ENCODE measurements around the gene TRHDE.

TRHDE gene, protein sequence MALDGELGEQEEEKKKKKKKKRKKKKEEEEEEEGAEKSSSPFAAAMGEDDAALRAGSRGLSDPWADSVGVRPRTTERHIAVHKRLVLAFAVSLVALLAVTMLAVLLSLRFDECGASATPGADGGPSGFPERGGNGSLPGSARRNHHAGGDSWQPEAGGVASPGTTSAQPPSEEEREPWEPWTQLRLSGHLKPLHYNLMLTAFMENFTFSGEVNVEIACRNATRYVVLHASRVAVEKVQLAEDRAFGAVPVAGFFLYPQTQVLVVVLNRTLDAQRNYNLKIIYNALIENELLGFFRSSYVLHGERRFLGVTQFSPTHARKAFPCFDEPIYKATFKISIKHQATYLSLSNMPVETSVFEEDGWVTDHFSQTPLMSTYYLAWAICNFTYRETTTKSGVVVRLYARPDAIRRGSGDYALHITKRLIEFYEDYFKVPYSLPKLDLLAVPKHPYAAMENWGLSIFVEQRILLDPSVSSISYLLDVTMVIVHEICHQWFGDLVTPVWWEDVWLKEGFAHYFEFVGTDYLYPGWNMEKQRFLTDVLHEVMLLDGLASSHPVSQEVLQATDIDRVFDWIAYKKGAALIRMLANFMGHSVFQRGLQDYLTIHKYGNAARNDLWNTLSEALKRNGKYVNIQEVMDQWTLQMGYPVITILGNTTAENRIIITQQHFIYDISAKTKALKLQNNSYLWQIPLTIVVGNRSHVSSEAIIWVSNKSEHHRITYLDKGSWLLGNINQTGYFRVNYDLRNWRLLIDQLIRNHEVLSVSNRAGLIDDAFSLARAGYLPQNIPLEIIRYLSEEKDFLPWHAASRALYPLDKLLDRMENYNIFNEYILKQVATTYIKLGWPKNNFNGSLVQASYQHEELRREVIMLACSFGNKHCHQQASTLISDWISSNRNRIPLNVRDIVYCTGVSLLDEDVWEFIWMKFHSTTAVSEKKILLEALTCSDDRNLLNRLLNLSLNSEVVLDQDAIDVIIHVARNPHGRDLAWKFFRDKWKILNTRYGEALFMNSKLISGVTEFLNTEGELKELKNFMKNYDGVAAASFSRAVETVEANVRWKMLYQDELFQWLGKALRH

DNA sequence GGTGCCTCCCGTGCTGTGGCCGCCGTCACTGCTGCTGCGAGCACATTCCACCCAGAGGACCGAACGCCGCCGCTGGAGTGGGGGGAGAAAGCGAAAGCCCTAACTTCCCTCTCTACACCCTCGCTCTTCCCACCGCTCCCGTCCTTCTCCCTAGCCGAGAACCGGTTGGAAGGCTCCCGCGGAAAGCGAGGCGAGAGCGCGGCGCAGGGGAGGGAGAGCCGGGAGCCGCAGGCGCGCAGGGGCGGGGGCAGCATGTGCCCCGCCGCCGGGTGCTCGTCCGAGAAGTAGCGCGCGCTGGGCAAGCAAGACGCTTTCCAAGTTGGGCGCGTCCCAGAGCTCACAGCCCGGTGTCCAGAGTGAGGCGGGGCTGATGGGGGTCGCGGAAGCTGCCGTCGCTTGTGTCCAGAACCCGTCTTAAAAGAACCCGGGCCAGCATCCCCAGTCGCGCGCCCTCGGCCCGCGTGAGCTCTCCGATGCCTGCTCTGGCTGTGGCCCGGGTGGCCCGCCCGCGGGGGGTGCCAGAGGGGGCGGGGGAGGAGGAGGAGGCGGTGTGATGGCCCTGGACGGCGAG, at the start of gene TRHDE:
TSS of gene TRHDE (plus strand) at position 280 of the 571 bp plus-strand sequence. CDS start at position 554, 274 bp downstream.
- no peak for DNase-seq

DNA sequence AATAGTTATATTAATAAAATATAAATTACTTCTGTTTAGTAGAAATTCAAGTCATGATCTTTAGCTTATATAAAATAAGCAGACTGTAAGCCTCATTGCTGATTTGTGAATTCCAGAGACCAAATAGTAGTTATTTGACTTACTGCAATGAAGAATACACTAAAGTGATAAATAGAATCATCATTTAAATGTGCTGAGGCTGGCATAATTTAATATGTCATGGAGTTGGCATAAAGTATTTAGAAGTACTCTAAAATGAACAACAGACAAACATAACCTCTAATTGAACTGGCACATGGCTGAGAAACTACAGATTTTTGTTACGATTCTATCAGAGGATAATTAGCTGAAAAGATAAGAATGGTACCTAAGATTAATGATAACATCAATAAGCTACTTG, 45.7 kb upstream of the TRHDE start:
- DNase-seq = no peak

DNA sequence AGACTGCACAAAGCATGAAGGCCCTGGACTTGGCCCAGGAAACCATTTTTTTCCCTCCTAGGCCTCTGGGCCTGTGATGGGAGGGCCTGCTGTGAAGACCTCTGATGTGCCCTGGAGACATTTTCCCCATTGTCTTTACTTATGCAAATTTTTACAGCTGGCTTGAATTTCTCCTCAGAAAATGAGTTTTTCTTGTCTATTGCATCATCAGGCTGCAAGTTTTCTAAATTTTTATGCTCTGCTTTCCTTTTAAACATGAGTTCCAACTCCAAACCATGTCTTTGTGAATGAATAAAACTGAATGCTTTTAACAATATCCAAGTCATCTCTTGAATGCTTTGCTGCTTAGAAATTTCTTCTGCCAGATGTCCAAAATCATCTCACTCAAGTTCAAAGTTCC, 43.7 kb upstream of the TRHDE start:
- no peak for DNase-seq

DNA sequence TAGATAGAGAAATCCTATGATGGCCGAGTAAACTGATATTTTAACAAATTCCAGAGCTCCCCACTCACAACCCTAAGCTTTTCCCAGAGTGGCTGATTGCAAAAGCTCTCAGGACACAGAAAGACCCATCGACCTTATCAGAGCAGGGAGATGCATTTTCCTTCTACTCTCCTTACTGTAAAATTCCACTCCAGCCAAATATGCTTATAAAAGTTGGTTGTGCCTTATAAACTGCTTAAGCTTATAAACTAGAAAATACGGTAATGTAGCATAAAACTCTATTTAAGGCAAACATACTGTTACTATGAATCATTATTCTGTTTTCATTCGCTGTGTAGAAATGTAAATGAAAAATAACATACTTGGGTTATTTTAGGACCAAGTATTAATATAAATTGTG, 41.6 kb upstream of the TRHDE start:
- DNase-seq = no peak

DNA sequence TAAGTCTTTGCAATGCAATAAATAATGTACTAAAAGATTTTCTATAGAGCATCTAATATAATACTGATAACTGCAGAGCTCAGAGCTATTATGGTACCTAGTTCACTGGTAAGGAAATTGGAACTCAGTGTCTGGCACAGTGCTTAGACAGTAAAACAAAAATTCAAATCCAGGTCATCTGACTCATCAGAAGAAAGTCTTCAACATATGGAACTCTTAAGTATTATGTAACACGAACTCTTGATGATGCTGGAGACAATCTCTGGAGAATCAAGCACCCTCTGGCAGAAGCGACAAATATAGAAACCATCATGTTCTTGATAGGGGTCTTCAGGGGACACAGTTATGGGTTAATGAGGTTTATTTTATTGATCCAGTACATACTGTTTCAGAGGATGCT, 37.3 kb upstream of the TRHDE start:
- DNase-seq = no peak

DNA sequence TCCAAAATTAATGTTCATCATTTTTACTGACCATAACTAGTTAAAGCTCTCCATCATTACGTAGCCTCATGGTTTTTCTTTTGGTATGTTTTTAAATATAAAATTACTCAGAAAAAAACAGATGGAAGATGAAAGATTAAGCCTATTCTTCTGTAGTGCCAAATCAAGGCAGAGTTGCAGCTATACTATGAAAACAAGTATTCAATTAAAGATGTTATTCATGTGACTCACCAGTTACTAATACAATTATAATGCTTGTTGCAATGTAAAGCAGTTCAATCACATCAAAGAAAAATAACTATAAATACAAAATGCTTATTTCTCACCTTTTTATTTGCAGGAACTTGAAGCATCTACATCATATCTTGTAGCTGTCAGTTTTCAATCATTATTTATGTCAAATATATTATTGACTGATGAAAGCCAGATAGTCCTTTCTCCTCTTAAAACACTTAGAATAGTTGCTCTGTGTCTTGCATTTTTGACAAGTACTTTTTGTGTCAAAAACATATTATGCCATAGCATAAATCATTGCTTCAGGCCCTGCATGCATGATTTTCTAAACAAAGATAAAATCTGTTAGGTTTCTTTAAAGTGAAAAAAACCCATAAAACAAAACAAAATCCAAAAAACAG, 36.0 kb upstream of the TRHDE start:
- DNase-seq = no peak

DNA sequence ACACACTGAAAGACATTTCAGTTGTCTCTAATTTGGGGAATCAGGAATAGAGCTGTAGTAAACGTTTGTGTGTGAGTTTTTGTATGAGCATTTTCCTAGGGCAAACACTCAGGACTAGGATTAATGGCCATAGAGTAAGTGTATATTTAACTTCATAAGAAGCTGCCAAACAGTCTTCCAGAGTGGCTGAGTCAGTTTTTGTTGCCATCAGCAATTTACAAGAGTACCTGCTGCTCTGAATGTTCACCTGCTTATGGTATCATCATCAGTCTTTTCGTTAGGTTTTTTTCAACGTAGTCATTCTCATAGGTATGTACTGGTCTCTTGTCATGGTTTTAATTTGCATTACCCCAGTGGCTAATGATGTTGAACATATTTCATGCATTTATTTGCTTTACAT, 30.6 kb upstream of the TRHDE start:
- no peak for DNase-seq

DNA sequence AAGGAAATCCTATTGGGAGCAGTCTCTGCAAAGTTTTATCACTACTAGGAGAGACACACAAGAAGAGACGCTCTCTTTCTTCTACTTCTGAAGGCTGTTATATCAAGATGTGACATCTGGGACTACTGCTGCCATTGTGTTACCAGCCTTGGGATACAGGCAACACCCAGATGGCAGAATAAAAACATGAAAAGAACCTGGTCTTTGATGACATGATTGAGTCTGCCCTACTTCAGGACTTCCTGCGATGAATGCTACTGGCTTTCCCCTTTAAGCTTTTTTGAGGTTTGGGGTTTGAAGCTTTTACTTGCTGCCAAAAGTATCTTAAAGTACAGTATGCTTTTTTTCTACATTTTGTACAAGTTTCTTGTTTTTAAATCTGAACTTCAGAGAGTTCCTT, 29.2 kb upstream of the TRHDE start:
- no peak for DNase-seq

DNA sequence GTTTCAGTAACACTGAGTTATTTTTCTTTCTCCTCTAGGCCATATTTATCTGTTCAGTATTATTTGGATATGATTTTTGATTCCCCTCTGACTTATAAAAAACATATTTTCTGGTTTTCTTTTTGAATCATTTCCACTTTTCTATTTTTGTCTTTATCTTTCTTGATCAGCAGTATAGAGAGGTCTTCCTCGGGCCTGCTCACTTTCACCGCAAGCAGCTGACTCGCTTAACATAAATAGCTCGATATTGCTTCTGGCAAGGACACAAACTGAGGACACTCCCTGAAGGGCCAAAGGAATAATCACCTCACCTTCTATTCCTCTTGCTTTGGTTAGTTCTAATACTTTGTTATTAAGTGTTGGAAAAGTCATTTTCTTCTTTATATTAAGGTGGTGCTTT, 25.8 kb upstream of the TRHDE start:
- DNase-seq = no peak

DNA sequence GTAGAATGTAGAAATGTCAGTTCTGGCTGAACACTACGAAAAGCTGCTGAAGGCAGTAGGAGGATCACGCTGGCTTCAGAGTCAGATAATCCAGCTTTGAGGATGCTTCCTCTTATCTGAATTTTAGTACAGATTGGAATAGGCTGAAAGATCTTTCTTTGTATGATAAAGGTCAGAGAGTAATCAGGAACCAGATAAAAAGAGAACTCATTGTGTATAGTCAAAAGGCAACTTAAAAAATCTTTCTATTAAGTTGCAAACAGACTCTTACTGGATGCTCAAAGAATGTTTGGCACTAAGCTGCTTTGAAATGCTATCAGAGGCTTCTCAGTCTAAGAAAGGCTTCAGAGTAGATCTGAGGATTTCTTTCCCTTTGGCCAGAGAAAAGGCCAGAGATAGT, 21.8 kb upstream of the TRHDE start:
- no peak for DNase-seq

DNA sequence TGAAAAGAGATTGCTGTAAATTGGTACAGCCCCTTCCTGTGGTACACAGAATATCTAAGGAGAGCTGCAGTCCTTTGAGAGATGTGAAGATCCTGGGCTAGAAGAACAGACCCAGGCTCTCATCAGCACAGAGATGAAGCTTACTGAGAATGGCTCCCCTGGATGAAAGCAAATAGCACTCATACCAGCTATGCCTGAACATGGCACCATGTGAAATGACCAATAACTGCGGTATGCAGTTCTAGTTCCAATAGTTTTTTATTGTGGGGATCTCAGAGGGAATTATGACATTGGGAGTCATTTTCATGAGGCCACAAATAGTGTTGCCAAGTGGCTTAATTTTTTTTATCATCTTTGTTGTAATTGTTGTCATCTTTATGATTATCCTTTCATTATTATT, 15.4 kb upstream of the TRHDE start:
- DNase-seq = no peak

DNA sequence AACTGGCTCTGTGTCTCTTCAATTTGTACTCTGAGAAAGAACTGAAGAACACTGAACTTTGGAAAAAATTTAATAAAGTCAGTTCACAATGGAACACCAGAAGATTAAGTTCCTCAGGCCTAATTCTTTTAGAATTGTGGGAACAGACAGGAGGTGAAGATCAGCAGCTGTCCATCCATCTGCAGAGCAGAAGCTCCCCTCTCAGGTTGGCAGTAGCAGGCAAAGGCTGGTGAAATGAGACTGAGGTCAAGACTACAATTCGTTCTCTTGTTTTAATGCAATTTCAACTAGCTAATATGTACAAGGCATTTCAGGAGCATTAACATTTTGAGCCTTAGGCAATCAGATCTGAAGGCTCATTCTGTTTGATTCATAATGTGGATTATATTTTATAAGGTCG, 10.3 kb upstream of the TRHDE start:
- DNase-seq = no peak

DNA sequence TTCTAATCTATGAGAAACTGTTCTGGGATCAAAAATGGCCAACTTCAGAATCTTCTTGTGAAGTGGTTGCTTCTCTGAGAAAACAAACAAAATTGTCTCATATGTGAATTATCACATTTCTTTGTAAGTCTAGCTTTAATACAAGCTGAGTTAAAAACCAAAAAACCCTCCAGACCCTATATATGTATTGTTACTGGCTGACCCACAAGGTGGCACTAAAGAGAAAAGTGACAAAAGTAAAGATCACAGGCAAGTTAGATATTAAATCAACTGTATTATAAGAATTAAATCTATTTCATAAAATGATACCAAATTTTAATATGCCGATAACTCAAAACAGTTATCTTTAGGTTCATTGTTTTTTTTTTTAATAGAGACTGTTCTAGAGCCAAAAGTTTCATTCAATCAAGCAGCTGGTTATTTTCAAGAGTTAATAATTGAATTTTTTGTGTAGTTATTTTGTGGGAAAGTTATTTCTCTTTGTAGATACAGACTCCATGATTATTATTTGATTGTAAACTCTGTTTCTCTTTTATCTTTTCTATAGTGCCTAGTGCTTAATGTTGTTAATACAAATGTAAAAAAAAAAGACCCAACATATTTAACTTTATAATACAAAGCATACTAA, 7.5 kb upstream of the TRHDE start:
- DNase-seq = no peak

DNA sequence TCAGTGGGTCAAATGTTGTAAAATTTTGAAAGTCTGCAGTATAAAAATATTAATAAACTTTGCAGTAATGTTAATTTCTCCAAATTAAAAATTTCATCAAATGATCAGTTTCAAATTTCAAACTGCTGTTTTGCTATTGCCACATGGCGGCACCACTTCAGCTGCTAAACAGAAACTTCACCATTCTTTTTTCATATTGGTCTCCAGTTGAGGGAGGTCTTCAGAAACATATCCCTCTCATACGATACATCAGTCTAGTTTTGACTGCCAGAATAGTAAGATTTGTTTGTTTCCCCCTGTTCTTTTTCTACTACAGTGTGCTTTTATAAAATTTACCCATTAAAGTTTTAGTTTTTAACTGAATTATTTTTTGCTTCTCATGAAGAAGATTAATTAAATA, 4.2 kb upstream of the TRHDE start:
- DNase-seq = no peak

DNA sequence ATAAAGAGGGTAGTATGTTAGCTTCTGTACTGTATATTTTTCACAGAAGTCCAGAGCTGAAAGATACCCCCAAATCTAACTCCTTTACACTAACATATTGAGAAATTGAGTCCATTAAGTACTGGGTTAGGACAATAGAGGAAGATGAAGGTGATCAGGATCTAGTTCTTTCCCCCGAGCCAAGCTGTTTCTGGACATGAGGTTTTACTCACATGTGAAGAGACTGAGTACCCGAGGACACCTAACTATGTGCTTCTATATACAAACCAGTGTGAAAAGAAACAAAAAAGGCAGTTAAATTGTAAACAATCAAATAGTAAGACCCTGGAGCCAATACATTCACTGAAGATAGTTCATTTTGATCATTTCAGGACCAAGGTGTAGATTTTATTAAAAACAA, 3.8 kb upstream of the TRHDE start:
- DNase-seq = no peak

DNA sequence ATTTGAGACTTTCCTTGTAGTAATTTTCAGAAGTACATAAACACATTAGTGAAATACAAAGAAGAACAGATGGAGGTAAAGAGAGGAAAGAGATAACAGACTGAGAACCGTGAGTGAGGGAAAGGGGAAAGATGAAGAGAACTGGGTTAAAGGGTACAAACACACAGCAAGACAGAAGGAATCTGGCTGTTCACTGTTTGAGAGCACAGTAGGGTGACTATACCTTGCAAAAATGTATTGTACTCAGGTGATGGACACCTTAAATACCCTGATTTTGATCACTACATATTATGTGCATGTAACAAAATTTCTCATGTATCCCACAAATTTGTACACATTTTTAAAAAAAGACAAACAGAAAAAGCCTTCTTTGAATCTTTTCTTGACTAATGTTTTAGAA, 2.7 kb upstream of the TRHDE start:
- DNase-seq = no peak

DNA sequence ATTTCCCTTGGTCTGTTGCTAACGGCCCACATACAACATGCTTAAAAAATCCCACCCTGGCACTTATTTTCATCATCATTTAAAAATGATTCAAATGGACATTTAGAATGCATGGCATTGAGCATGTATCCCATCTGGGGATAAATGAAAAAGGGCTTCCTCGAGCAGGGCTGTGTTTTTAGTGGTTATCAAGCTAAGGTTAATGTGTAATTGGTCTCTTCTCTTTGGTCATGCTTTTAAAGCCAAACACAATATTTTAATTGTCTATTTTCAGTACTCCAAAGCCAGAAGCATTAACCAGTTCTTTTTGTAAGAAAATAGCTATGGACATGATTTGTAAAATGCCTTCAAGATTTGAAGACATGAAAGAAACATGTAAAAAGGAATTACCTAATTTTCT, 1.9 kb upstream of the TRHDE start:
- DNase-seq = no peak

DNA sequence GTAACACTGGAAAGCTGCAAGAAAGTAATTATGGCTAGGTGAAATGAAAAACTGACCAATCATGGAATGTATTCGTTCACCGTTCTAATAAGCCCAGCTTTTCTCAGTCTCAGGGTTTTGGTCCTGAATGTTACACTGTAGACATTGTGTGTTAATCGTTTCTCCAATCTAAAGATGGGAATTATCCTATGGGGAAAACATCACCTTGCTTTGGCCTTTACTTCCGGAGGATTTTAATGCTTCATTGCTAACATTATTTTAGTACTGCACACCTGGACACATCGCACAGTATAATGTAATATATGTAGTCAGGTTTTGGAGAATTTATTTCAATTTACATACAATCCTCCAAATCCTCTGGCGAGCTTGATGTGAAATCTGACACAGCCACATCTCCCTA, 1.2 kb upstream of the TRHDE start:
- no peak for DNase-seq

DNA sequence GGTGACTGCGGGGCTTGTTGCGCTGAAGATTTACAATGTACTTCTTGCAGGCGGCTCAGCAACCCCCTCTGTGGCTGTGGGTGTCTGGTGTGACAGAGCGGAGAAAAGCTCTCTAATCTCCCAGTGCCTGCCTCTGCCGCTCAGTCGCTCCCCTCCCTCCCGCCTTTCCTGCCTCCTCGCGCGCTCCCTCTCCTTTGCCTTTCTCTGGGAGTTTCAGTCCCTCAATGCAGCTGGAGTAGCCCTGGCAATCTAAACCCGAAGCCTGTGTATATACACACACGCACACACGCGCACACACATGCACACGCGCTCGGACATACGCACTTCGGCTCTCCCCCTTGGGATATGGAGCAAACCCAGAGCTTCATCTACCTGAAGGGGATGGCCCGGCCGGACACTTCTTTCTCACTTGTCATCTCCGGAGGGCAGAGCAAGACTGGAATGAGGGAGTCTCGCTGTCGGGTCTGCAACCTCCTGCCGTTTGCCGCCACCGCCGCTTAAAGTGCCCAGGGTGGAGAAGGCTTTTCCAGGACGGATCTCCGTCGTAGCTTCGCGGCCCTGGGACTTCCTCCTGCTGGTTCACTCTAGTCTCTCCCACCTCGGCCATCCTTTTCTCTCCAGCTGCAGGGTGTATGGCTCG, 599 bp upstream of the TRHDE start:
- DNase-seq = no peak

DNA sequence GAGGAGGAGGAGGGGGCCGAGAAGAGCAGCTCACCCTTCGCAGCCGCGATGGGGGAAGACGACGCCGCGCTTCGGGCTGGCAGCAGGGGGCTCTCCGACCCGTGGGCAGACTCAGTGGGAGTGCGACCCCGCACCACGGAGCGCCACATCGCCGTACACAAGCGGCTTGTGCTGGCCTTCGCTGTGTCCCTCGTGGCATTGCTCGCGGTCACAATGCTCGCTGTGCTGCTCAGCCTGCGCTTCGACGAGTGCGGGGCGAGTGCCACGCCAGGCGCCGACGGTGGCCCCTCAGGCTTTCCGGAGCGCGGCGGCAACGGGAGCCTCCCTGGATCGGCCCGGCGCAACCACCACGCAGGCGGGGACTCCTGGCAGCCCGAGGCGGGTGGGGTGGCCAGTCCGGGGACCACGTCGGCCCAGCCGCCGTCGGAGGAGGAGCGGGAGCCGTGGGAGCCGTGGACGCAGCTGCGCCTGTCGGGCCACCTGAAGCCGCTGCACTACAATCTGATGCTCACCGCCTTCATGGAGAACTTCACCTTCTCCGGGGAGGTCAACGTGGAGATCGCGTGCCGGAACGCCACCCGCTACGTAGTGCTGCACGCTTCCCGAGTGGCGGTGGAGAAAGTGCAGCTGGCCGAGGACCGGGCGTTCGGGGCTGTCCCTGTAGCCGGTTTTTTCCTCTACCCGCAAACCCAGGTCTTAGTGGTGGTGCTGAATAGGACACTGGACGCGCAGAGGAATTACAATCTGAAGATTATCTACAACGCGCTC, 745 bp downstream of the TRHDE start:
- no peak for DNase-seq

DNA sequence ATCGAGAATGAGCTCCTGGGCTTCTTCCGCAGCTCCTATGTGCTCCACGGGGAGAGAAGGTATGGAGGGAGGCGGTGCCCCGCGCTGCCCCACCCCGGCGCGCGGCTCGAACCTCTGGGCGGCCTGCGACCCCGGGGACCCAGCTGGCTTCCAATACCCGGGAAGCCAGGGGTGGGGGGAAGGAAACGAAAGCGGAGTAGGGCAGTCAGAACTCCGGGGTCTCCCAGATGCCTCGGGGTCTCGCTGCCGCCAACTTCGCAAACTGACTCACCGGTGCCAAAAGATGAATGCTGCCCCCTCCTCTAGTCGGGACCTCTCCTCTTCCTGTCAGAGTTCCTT, 1.3 kb downstream of the TRHDE start:
- no peak for DNase-seq
